OCI-LY7 (cell line): ENCODE data around the gene GHITM. TPM values are rescaled to one million over a fixed set of nuclear protein-coding genes. Genes with fewer than 3 reads are reported as not detected.
A peak's percentile ranks its signal among the peaks of the same experiment; 100 is the strongest.

Experiments
- BruUV-seq: library from RNA; stranded (reverse); fragments of 400-500 nt; replicated peaks from 2 replicates; lab custom pipeline; 2021; lab: Mats Ljungman, UMichigan
- CTCF ChIA-PET: fragments of 300-600 bp; sonication (Branson Sonifier 250); formaldehyde crosslinking; loops from one replicate; lab custom pipeline; 2022; ENCODE audit warnings: antibody characterized with exemption; ENCODE audit not compliant: unreplicated experiment; lab: Charles Lee
- POLR2A ChIA-PET: fragments of 300-600 bp; sonication (Branson Sonifier 250); formaldehyde crosslinking; loops from one replicate; lab custom pipeline; 2022; ENCODE audit warnings: antibody characterized with exemption; lab: Charles Lee
- DNase-seq: peaks from one replicate; pipeline ENCODE4 v3.0.0-alpha.2; 2015; ENCODE audit warnings: low spot score
- H2AFZ ChIP-seq: fragments of 200-600 bp; sonication (generic), shearing (Covaris generic); 2 replicates; pipeline ENCODE4 v1.6.1; 2014; ENCODE audit warnings: mild to moderate bottlenecking, antibody characterized with exemption, low read length, moderate library complexity
- H3K27ac ChIP-seq: fragments of 200-600 bp; sonication (generic); 2 replicates; pipeline ENCODE4 v1.5.1; 2014; ENCODE audit warnings: mixed run types, low read depth, mild to moderate bottlenecking, moderate library complexity, low read length, inconsistent platforms; ENCODE audit not compliant: poor library complexity, severe bottlenecking
- H3K36me3 ChIP-seq: fragments of 200-600 bp; sonication (generic); 2 replicates; pipeline ENCODE4 v1.6.1; 2014; ENCODE audit warnings: mild to moderate bottlenecking, antibody characterized with exemption, low read length, moderate library complexity, mixed read lengths; ENCODE audit not compliant: insufficient read depth
- H3K4me1 ChIP-seq: fragments of 200-600 bp; sonication (generic); 2 replicates; pipeline ENCODE4 v1.5.1; 2014; ENCODE audit warnings: mild to moderate bottlenecking, low read length; ENCODE audit not compliant: insufficient read depth, poor library complexity, severe bottlenecking
- H3K4me2 ChIP-seq: fragments of 200-600 bp; sonication (generic); 2 replicates; pipeline ENCODE4 v1.6.1; 2014; ENCODE audit warnings: mild to moderate bottlenecking, low read length
- H3K4me3 ChIP-seq: fragments of 200-600 bp; sonication (generic); 2 replicates; pipeline ENCODE4 v1.5.1; 2014; ENCODE audit warnings: mild to moderate bottlenecking, low read depth, low read length; ENCODE audit not compliant: poor library complexity, severe bottlenecking
- H3K79me2 ChIP-seq: fragments of 200-600 bp; sonication (generic); 2 replicates; pipeline ENCODE4 v1.6.1; 2016; ENCODE audit warnings: low read depth, mild to moderate bottlenecking, low read length, moderate library complexity, mixed read lengths; ENCODE audit not compliant: insufficient read depth
- H3K9me2 ChIP-seq: fragments of 200-600 bp; sonication (generic); 2 replicates; pipeline ENCODE4 v1.6.1; 2016; ENCODE audit warnings: mild to moderate bottlenecking, low read length, mixed read lengths; ENCODE audit not compliant: insufficient read depth
- H3K9me3 ChIP-seq: fragments of 200-600 bp; sonication (generic); 2 replicates; pipeline ENCODE4 v1.6.1; 2014; ENCODE audit warnings: mild to moderate bottlenecking, mixed run types, low read length, mixed read lengths
- H4K20me1 ChIP-seq: fragments of 200-600 bp; sonication (generic); 2 replicates; pipeline ENCODE4 v1.6.1; 2014; ENCODE audit warnings: mild to moderate bottlenecking, antibody characterized with exemption, low read length, moderate library complexity, mixed read lengths; ENCODE audit not compliant: insufficient read depth
- CTCF ChIP-seq: fragments of 200-600 bp; sonication (generic); conservative IDR thresholded peaks from 2 replicates; pipeline ENCODE4 v1.5.1; 2014; ENCODE audit warnings: mild to moderate bottlenecking, antibody characterized with exemption, low read length, moderate library complexity, mixed read lengths
- EZH2phosphoT487 ChIP-seq: fragments of 200-600 bp; sonication (generic); IDR thresholded peaks from 2 replicates; pipeline ENCODE4 v1.6.1; 2018; ENCODE audit warnings: low read depth, borderline replicate concordance, mild to moderate bottlenecking, mixed run types, antibody characterized with exemption, low read length, moderate library complexity, mixed read lengths
- intact Hi-C: fragments of 100-400 bp; cut with micrococcal nuclease; formaldehyde crosslinking; loops from one replicate; pipeline ENCODE4 v1.10.0; 2022; ENCODE audit not compliant: unreplicated experiment
- total RNA-seq, 2 experiments: library from RNA; depleted of rRNA in 1 of 2; stranded (reverse); fragments of >200 nt in 1 of 2; shearing (Covaris generic) in 1 of 2; gene quantifications; 2 replicates each; pipeline ENCODE4 v1.2.3, GENCODE V29; 2014 to 2022

The GHITM gene
- total RNA-seq, 2 experiments from 2014 or later, result 103 to 132 TPM

GRCh38 chr10:84159076-84159685 lies 19.9 kb downstream of the GHITM start:
- Histone ChIP-seq H3K9me3 (no peaks in the 10 kb centered on the region), H3K36me3 (peaks cover 16% of the 10 kb centered on the region), H2AFZ (no peak overlapping the region), H3K4me2 (no peak overlapping the region), H4K20me1 (no peaks in the 10 kb centered on the region), H3K9me2 (no peaks in the 10 kb centered on the region), H3K79me2 (no peaks in the 10 kb centered on the region), H3K4me3 (no peak overlapping the region), H3K4me1 (peaks cover 5% of the 10 kb centered on the region), H3K27ac (no peak overlapping the region)
- no peak for TF ChIP-seq CTCF
- TF ChIP-seq EZH2phosphoT487, result no peak
- POLR2A ChIA-PET, result interaction anchor here (1.1 kb wide), 1 partner anchor 16 kb away, joined by 3 read pairs; no protein-coding TSS in a partner anchor
- CTCF ChIA-PET, result no interaction called here
- DNase-seq, result no peak
- BruUV-seq, result no TSS peak
- intact Hi-C loops, result no loop called here

DNA sequence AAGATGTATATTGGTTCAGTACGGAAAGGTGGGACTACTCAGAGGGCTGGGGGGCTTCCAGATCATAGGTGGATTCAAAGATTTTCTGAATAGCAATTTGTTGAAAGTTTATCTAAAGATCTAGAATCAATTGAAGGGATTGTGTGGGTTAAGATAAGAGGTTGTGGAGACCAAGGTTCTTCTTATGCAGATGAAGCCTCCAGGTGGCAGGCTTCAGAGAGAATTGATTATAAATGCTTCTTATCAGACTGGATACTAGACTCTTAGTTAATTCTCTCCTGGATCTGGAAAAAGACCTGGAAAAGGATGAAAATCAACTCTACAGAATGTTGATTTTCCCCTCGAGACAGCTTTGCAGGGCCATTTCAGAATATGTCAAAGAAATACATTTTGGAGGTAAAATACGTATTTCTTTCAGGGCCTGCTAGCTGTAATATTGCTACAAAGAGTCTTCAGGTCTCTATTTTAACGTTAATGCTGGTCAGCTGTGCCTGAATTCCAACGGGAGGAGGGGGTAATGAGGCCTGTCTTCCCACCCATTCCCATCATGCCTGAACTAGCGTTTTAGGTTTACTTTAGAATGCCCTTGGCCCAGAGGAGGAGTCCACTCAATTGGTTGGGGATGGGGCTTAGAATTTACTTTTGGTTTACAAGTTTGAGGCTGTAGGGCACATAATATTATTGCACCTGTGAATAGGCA lies 21.5 kb downstream of the GHITM start:
- H3K36me3 ChIP-seq, result 0 out of 2 replicates have a peak, but pooled peaks cover 2% of the 10 kb centered on the region
- POLR2A ChIA-PET, result no interaction called here

More for the DNA sequence above, 21.5 kb downstream of the GHITM start:
- Histone ChIP-seq H3K9me2 (no peaks in the 10 kb centered on the region), H3K27ac (no peak overlapping the region), H3K4me1 (peaks cover 20% of the 10 kb centered on the region), H3K4me2 (no peak overlapping the region), H3K9me3 (no peaks in the 10 kb centered on the region), H3K79me2 (no peaks in the 10 kb centered on the region), H3K4me3 (no peak overlapping the region), H2AFZ (no peak overlapping the region), H4K20me1 (no peaks in the 10 kb centered on the region)
- intact Hi-C loops, result loop anchor here (2.0 kb wide), 1 partner anchor 44 kb away; no protein-coding TSS in a partner anchor
- BruUV-seq, result no TSS peak
- CTCF ChIA-PET, result no interaction called here
- no peak for DNase-seq
- TF ChIP-seq CTCF, result peak; percentile 39; the same call in 1 of the 2 replicates
- no peak for TF ChIP-seq EZH2phosphoT487
